ENCODE measurements around the gene SLC16A9.

The SLC16A9 gene

GRCh38 chr10:59627366-59628018, 82.2 kb downstream of the SLC16A9 start:
- DNase-seq (ENCODE audit: low read depth in 2 of 2): no peak

GRCh38 chr10:59626523-59626869, 83.2 kb downstream of the SLC16A9 start:
- DNase-seq (ENCODE audit: low read depth in 2 of 2): no peak

GRCh38 chr10:59625721-59626522, 83.7 kb downstream of the SLC16A9 start:
- no peak for DNase-seq (ENCODE audit: low read depth in 2 of 2)

- DNase-seq (ENCODE audit: low read depth in 2 of 2): no peak
These were observed 84.7 kb downstream of the SLC16A9 start for GRCh38 chr10:59624951-59625350.

- no peak for DNase-seq (ENCODE audit: low read depth in 2 of 2)
These were observed 85.5 kb downstream of the SLC16A9 start for GRCh38 chr10:59624136-59624535.

GRCh38 chr10:59623133-59624121, 86.2 kb downstream of the SLC16A9 start:
- no peak for DNase-seq (ENCODE audit: low read depth in 2 of 2)

- no peak for DNase-seq (ENCODE audit: low read depth in 2 of 2)
These were observed 87.1 kb downstream of the SLC16A9 start for GRCh38 chr10:59622320-59623132.

GRCh38 chr10:59621771-59622170, 87.9 kb downstream of the SLC16A9 start:
- no peak for DNase-seq (ENCODE audit: low read depth in 2 of 2)

- no peak for DNase-seq (ENCODE audit: low read depth in 2 of 2)
These were observed 91.0 kb downstream of the SLC16A9 start for GRCh38 chr10:59618666-59619065.

GRCh38 chr10:59617996-59618395, 91.7 kb downstream of the SLC16A9 start:
- no peak for DNase-seq (ENCODE audit: low read depth in 2 of 2)

GRCh38 chr10:59611048-59611447, 98.6 kb downstream of the SLC16A9 start:
- DNase-seq (ENCODE audit: low read depth in 2 of 2): no peak

- DNase-seq (ENCODE audit: low read depth in 2 of 2): no peak
These were observed 101.7 kb downstream of the SLC16A9 start for GRCh38 chr10:59607970-59608369.

- no peak for DNase-seq (ENCODE audit: low read depth in 2 of 2)
These were observed 103.1 kb downstream of the SLC16A9 start for GRCh38 chr10:59606551-59606961.

GRCh38 chr10:59601985-59602384, 107.7 kb downstream of the SLC16A9 start:
- DNase-seq (ENCODE audit: low read depth in 2 of 2): no peak

Measured in stimulated activated CD8-positive, alpha-beta memory T cell treated with anti-CD3 and anti-CD28 coated beads, Interleukin-7, amount 100 ng/mL, for 1 hour (primary cell).